RKO (cell line): ENCODE measurements around the gene BCL7B.
A peak's percentile ranks its signal among the peaks of the same experiment; 100 is the strongest.
"Not testable (repeated sequence)": the region's sequence is repeated elsewhere in the genome, so short reads cannot be mapped to it uniquely, and the experiment has no call there.

Source experiments
- DNase-seq: peaks from one replicate; pipeline ENCODE4 v3.0.0-alpha.2; 2016; ENCODE audit warnings: low spot score

The BCL7B gene

DNA sequence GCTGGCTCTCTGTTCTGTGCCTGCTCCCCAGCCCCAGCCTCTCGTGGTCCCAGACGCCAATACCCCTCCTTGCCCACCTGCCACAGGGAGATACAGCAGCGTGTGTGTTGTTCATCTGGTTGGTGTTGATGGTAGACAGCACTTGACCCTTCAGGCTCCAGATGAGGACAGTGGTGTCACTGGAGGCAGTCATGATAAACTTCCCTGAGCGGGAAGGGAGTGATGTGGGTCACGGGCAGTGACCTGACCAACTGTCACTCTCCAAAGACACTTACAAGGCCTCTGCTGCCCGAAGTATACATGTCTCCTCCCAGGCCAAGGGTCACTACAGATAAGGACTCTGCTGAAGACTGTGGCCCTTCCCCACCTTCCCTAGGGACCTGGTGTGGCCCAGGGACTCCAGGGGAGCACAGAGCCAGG lies 15.3 kb upstream of the BCL7B start:
- no peak for DNase-seq

DNA sequence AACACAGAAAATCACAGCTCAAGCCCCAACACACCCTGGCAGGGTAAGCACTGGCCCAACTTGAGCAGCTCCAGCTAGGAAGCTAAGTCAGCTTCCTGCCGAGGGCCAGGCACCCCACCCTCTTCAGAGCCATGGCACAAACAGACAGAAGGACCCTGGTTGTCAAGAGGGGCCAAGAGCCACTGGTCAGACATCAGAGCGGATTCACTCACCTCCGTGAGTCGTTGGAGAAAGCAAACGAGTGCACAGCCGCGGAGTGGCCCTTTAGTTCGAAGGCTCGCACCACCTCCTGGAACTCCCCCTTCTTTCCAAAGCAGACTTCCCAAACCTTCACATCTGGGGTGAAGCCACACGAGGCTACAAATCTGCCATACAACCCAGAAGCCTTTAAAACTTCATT lies 13.5 kb upstream of the BCL7B start:
- DNase-seq, result no peak

DNA sequence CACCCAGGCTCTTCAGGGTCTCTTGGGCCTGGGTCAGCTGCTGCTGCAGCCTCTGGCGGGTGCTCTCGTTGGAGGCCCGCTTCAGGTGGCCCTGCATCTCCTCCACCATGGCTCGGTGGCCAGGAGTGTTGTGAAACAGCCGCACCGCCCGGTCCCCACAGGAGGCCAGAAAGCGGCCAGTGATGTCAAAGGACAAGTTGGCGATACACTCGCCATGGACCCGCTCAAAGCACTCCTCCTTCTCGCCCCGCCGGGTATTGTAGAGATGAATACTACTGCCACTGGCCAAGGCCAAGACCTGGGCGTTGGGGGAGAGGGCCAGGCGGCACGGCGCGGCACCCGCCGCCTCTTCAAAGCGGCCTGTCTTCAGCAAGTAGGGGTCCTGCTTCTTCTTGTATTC lies 13.0 kb upstream of the BCL7B start:
- no peak for DNase-seq

DNA sequence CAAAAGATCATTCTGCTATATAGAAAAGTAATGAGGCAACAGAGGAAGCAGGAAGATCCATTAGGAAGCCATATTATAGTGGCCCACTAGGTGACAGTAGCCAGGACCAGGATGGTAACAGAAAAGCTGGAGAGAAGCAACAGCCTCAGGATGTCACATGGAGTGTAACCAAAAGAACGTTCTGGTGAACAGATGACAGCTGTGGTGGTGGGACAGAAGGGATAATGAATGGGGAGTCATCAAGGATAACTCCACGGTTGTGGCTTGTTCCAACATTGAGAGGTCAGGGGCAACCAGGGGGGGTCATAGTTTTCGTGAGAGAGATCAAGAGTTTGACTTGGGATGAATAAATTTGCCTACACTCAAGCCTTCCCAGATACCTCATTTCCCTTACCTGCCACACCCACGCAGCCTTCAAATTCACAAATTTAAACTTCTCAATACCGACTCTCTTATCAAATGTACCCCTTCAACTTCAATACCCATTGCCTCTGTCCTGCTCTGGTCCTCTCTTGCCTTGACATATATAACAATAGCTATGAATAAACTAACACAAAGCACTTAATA lies 11.6 kb upstream of the BCL7B start:
- DNase-seq, result no peak

DNA sequence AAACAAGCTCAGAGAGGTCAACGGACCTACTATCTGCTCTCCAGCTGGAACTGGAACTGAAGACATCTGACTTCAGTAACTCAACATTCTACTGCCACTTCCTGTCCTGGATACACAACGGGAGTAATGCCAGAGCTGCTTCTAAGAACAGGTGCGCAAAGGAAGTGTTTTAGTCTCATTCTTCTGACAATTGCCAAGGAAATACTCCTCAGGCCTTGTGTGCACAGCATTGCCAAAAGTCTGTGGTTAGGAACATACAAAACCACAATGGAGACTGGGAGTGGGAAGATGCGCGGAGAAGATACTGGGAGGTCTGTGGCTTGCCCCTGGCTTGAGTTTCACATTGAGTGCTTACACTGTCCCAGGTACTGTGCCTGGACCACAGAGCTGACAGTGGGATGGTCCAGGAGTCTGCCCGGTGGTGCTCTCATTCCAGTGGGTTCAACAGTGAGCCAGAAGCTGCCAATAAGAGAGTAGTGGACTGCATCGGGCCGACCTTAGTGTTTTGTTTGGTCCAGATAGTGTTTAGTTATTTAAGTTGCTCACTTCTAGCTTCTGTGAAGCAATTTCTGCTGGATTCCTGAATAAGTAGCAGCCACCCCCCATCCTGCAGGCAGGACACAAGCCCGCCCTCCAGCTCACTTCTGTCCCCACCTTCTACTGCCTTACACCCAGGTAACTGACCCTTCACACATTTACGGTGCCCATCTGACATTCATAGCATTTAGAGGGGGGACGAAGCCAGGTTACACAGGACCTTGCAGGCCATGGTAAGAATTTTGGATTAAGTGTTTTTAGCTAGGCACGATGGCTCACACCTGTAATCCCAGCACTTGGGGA lies 10.6 kb upstream of the BCL7B start:
- no peak for DNase-seq

DNA sequence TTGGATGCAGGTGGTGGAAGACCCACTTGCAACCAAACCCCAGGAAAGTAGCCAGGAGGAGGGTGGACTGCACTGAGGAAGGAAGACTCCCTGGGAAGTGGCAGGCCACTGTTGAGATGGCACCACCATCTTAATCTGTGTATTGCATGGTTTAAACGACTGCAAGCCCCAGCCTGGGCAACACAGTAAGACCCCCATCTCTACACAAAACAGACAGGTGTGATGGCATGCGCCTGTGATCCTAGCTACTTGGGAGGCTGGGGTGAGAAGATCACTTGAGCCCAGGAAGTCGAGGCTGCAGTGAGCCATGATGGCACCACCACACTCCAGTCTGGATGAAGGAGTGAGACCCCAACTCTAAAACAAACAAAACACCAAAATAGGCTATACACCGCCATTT lies 9.7 kb upstream of the BCL7B start:
- no peak for DNase-seq

DNA sequence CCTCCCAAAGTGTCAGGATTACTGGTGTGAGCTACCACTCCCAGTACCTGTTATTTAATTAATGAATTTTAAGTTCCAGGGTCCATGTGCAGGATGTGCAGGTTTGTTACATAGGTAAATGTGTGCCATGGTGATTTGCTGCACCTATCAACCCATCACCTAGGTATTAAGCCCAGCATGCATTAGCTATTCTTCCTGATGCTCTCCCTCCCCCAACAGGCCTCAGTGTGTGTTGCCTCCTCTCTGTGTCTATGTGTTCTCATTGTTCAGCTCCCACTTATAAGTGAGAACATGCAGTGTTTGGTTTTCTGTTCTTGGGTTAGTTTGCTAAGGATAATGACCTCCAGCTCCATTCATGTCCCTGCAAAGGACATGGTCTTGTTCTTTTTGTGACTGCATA lies 8.9 kb upstream of the BCL7B start:
- not testable (repeated sequence) for DNase-seq

DNA sequence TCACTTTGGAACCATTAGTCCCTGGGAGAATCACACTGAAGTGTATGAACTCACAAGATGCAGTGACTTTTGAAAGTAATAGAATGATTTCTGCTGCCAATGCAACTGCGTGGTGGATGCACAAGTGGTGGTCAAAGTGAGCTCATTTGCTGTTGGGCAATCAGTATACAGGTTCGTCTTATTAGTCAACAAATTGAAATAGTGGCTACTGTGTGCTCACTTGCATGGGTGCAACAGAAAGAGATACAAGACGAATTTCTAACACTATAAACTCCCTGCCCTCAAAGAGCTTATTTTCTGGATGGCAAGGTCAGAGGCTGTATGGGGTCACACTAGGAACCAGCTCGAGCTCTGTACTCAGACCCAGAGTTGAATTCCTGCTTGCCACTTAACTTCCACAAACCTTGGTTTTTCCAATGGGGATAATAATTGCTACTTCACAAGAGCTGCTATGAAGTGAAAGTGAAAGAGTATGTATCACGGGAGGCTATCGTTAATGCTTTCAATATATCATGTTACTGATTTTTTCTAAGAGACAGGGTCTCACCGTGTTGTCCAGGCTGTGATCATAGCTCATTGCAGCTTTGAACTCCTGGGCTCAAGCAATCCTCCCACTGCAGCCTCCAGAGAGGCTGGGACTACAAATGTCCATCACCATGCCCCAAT lies 8.3 kb upstream of the BCL7B start:
- no peak for DNase-seq

DNA sequence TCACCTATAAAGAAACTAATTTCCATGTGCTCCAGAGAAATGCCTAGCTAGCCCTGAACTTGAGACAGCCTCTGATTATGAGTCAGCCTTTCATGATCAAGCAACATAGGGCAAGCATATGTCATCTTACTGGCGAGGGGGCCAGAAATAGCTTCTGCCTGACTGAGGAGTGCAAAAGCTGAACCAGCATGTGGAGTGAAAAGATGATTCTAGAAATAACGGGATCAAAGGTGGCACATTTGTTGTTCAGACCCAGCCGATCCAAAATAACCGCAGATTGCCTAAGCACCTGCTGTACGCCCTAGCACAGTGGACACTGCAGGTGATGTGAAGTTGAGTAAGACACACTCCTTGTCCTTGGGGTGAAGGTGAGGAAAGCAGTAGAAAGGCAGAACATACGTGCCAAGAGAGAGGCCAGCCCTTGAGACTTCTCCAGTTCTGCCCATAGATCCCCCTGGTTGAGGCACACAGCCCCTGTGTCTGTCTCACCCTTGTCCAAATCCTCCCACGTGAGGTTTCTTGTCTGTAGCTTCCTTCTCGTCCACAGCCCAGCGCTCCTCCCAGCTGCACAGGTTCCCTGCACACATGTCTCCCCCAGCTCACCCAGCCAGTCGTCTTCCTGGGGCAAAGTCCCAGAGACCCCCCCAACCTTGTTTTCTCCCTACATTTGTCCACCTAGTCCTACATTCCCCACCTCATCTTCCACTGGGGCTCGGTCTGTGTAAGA lies 2.8 kb upstream of the BCL7B start:
- peak; percentile 90 for DNase-seq

DNA sequence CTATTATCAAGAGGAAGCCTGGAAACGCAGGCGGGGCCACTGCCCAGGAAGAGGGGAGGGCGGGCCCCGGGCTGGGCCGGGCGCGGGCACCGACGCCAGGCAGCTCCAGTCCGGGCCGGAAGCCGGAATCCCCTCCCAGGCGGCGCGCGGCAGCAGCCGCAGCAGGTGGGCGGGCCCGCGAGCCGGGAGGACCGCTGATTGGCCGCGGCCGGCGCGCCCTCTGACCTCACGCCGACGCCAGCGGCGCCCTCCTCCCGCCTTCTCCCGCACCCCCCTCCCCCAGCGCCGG lies 438 bp downstream of the BCL7B start:
- DNase-seq, result peak; percentile 94

DNA sequence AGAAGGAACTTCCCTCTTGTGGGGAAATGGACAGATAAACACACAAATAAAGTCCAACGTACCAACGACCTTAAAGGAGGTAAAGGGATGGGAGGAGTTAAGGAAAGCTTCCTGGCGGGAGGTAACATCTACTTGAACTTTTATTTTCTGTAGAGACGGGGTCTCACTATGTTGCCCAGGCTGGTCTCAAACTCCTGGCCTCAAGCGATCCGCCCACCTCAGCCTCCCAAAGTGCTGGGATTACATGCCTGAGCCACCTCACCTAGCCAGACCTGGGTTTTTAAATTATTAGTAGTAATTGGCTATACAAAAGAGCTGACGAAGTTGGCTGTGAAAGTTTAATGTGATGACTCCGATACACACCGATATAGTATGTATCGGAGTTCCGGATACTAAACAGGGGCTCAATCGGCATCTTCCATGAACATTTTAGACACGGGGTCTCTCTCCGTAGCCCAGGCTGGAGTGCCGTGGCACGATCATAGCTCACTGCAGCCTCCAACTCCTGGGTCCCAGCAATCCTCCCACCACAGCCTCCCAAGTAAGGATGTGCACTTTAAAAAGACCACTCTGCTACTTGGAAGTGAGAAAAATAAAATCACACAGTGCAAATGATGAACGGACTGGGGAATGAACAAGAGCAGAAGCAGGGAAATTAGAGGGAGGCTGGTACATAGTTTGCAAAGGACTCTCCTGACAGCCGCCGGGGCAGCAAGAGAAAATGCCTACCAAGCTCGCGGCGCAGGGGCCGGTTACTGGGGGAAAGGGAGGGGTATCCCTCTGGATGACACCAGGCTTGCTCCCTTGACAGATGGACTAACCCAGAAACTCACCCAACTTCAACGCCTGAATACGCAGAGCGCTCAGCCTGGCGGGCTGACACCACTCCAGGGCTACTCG lies 1.0 kb downstream of the BCL7B start:
- DNase-seq, result peak; percentile 34

DNA sequence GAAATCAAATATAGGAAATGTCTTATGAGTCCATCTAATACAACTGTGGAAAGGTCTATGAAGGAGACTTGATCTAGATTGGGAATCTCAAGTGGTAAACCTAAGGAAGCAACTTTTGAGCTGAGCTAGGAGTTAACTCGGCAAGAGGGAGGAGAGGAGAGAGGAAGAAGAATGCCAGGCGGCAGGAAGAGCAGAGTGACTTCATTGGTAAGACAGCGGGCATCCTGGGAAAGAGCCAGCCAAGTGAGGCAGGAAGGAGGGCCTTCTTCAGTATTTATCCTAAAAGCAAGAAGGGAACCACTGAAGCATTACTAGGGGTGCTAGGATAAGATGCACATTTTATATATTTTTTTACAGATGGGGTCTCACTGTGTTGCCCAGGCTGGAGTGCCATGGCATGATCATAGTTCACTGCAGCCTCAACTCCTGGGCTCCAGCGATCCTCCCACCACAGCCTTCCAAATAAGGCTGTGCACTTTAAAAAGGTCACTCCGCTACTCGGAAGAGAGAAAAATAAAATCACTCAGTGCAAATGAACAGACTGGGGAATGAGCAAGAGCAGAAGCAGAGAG lies 2.0 kb downstream of the BCL7B start:
- peak; percentile 28 for DNase-seq

DNA sequence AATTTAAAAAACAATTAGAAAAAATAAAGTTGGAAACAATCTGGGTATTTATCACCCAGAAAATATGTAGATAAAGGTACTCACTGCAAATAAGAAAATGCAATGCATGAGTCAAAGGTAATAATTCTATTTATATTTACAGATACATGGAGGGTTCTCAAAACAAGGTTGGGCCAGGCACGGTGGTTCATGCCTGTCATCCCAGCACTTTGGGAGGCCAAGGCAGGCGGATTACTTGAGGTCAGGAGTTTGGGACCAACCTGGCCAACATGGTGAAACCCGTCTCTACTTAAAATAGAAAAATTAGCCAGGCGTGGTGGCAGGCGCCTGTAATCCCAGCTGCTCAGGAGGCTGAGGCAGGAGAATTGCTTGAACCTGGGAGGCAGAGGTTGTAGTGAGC lies 7.4 kb downstream of the BCL7B start:
- DNase-seq, result not testable (repeated sequence)

DNA sequence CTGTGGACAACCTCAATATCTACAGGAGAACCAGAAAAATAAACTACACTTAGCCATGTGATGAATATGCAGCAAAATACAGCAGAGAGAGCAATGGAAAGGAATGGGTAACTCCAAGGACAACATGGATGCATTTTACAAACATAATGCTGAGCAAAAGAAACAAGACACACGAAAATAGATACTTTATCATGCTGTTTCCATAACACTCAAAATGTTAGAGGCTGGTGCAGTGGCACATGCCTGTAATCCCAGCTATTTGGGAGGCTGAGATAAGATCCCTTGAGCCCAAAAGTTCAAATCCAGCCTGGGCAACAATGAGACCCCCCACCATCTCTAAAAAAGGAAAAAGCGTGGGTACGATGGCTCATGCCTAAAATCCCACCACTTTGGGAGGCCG lies 8.3 kb downstream of the BCL7B start:
- DNase-seq, result no peak

DNA sequence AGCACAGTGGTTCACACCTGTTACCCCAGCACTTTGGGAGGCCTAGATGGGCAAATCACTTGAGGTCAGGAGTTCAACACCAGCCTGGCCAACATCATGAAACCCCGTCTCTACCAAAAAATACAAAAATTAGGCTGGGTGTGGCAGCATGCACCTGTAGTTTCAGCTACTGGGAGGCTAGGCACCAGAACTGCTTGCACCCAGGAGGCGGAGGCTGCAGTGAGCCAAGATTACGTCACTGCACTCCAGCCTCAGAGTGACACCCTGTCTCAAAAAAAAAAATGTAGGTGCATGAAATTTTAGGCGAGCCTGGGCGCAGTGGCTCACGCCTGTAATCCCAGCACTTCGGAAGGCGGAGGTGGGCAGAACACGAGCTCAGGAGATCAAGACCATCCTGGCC lies 9.6 kb downstream of the BCL7B start:
- DNase-seq, result no peak

DNA sequence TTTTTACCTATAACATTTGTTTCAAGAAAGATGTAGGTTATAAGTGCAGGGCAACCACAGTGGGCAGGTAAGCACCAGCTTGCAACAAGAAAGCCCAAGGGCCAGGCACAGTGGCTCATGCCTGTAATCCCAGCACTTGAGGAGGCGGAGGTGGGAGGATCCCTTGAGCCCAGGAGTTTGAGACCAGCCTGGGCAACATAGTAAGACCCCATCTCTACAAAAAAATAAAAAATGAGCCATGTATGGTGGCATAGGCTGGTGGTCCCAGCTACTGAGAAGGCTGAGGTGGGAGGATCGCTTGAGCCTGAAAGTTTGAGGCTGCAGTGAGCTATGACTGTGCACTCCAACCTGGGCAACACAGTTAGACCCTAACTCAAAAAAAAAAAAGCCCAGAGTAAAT lies 12.8 kb downstream of the BCL7B start:
- DNase-seq, result no peak

DNA sequence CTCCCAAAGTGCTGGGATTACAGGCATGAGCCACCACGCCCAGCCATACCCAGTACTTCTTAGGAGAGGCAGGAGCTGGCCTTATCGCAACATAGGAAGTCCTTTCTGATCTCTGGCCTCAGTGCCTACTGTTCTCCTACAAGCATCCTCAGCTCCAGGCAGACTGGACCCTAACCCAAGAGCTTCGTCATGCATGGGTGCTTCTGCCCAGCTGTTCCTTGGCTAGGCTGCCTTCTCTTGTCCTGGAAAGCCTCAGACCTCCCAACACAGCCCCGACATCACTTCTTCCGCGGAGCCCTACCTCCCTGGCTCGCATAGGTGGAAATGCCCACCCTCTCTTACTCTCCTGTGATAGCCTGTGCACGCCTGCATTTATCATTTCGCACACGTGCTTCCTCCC lies 15.8 kb downstream of the BCL7B start:
- DNase-seq, result no peak

DNA sequence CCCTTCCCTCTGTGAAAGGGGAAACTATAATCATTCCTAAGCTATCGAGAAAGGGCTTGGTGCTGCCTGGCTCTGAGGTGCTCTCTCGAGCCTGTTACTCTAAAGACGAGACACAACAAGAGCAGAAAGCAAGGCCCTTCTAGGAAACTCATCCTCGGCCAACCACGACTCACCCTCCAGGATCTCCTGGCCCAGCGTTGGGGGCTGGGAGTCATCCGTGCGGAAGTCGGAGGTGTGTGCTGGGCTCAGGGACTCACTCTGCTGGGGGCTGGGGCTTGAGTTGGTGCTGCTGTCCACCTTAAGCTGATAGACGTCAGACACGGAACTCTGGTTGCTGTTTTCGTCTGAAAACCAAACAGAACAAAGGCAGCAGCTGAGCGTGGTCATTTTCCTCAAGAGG lies 17.8 kb downstream of the BCL7B start:
- DNase-seq, result no peak

DNA sequence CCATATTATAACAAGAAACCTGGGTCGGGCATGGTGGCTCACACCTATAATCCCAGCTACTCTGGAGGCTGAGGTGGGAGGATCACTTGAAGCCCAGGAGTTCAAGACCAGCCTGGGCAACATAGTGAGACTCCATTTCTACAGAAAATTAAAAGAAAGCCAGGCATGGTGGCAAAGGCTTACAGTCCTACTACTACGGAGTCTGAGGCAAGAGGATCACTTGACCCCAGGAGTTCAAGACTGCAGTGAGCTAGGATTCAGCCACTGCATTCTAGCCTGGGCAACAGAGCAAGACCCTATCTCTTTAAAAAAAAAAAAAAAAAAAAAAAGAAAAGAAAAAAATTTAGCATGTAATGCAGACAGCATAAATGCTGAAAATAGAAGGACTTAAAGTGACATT lies 19.0 kb downstream of the BCL7B start:
- DNase-seq, result not testable (repeated sequence)

DNA sequence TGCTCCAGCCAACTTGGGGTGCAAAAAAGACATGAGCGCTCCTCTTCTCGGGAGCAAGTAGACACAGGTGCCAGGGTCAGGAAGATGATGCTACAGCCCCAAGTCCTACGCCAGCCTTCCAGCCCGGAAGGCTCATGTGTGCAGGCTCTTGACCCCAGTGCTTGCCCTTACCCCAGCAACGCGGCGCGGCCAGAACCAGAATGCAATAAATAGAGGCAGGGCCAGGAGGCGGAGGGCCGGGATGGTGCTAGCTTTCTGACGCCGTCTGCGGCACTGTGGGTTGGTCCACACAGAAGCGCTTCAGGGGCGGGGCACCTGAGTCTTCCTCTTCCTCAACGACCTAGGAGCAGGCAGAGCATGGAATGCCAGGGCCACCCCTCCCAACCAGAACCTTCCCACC lies 20.4 kb downstream of the BCL7B start:
- DNase-seq, result no peak

DNA sequence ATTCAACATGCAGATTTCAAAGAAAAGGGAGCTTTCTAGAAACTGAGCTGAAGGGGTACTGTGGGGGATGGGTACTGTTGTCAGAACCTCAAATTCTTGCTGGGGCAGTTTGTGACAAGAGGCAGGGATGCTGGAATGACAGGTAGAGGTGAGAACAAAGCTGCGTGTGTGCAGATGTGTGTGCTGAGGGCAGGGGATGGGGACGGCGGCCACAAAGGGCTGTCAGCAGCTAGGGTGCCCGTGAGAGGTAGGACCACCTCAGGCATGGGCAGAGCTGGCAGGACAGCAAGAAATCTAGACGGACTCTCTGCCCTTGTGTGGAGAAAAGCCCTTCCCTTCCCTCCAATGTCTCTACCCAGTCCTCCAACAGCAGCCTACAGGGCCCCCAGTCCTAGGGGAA lies 21.0 kb downstream of the BCL7B start:
- no peak for DNase-seq

DNA sequence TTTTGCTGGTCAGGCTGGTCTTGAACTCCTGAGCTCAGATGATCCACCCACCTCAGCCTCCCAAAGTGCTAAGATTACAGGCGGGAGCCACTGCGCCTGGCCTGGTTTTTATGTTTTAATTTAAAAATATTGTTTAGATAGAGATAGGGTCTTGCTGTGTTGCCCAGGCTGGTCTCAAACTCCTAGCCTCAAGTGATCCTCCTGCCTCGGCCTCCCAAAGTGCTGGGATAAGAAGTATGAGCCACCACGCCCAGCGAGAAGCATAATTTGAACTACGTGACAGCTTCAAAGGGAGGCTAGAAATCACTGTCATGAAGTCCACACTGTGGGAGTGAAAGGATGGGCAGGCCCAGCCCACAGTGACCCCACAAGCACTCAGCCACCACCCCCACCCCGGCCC lies 21.6 kb downstream of the BCL7B start:
- DNase-seq, result not testable (repeated sequence)
